ENCODE data around the gene VPS37C.

VPS37C gene

DNA sequence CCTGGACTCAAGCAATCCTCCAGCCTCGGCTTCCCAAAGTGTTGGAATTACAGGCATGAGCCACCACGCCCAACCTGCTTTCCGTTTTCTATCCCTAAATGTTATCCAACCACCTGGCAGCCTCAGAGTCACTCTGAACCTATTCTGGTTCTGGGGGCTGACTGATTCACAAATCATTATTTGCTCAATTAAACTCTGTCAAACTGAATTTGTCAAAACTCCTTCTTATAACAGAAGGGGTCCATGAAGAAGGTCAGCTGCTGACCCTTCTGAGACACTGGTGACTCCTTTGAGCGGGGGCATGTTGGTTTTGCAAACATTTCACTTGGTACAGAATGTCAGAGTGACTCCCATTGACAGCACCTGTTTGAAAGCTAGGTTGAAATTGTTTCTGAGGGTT is 1.8 kb upstream of the VPS37C start:
- peaks cover 11% of the 10 kb centered on the region for H3K4me1 ChIP-seq (ENCODE audit: control insufficient read depth, low read depth, low read length)
- H3K9me3 ChIP-seq (ENCODE audit: control insufficient read depth, low read depth, low read length) = no peaks in the 10 kb centered on the region
- no peak overlapping the region for H3K4me3 ChIP-seq (ENCODE audit: low read length)
- no peaks in the 10 kb centered on the region for H3K27me3 ChIP-seq (ENCODE audit: control insufficient read depth, insufficient read depth, low read length)
- H3K36me3 ChIP-seq (ENCODE audit: control insufficient read depth, low read depth, low read length) = no peaks in the 10 kb centered on the region
- no peak overlapping the region for H3K9ac ChIP-seq (ENCODE audit: low read length)
- no peak overlapping the region for H3K27ac ChIP-seq (ENCODE audit: low read length)

DNA sequence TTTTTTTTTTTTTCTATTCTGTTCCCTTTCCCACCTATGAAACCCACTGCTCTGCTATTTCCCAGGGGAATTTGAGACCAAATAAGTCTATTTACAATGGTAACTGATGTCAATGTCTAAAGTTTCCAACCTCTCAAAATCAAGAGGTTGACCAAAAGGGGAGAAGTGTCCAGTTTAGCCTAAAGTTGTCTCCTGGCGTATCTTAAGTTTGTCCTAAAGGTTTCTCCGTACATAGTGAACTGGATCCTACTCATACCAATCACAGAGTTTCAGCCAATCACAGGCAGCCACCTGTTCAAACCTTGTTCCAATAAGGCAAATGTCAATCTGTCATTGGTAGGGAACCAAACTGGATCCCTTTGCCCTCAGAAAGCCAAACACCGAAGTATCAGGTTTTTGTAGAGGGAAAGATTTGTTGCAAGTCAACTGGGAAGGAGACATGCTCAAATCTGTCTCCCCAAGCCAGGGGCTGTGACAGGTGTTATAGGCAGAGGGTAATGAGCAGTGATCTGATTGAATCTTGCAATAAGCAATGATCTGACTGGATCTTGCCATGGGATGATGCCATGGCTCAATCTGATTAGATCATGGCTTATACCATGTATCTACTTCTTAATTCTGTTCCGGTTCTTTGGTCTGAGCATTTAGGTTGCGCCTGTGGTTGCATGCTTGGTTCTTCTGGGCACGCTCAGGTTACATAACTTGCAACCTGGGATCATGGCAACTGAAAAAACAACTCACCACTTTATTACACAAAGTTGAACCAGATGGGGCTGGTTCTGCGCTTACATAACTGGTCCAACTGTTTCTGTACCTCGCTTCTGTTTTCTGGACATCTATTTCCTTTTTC is 1.1 kb upstream of the VPS37C start:
- Histone ChIP-seq H3K9ac (ENCODE audit: low read length) (peak overlapping the region; percentile 33), H3K27ac (ENCODE audit: low read length) (no peak overlapping the region)

DNA sequence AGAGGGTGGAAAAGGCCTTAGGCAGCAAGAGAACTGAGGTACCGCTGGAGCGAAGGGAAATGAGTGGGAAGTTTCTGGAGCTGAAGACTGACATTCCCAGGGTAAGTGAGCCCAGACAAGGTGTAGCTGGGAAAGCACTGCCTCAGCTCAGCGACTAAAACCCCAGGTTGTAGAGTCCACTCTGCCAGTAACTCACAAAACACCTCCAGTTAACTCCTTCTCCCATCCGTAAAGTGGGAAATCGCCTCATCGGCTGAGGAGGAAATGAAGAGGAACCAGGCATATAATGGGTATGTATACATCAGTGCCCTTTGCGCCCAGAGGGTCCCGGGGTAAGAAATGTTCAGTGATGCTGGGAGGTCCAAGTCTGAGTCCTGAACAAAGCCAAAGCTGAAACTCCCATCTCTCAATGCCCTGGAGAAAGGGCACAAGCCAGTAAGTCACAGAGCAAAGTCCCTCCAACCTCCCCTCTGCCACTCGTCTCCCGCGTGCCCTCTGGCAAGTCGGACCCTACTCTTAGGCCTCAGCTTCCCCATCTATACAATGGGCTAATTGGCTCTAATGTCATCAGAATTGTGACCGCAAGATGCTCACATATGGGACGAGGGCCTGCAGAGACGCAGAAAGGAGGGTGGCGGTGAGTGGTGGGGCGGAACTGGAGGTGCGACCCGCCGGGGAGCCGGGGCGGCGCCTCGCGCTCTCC is 588 bp downstream of the VPS37C start:
- peaks cover 11% of the 10 kb centered on the region for H3K4me1 ChIP-seq (ENCODE audit: control insufficient read depth, low read depth, low read length)
- no peaks in the 10 kb centered on the region for H3K9me3 ChIP-seq (ENCODE audit: control insufficient read depth, low read depth, low read length)
- H3K27me3 ChIP-seq (ENCODE audit: control insufficient read depth, insufficient read depth, low read length) = no peaks in the 10 kb centered on the region
- no peak overlapping the region for H3K27ac ChIP-seq (ENCODE audit: low read length)
- H3K36me3 ChIP-seq (ENCODE audit: control insufficient read depth, low read depth, low read length) = no peaks in the 10 kb centered on the region
- H3K4me3 ChIP-seq (ENCODE audit: low read length) = peak overlapping the region; percentile 63
- peak overlapping the region; percentile 33 for H3K9ac ChIP-seq (ENCODE audit: low read length)

More for the DNA sequence above, 1.1 kb upstream of the VPS37C start:
- H3K36me3 ChIP-seq (ENCODE audit: control insufficient read depth, low read depth, low read length) = no peaks in the 10 kb centered on the region
- peaks cover 11% of the 10 kb centered on the region for H3K4me1 ChIP-seq (ENCODE audit: control insufficient read depth, low read depth, low read length)
- H3K27me3 ChIP-seq (ENCODE audit: control insufficient read depth, insufficient read depth, low read length) = no peaks in the 10 kb centered on the region
- no peaks in the 10 kb centered on the region for H3K9me3 ChIP-seq (ENCODE audit: control insufficient read depth, low read depth, low read length)
- peak overlapping the region; percentile 63 for H3K4me3 ChIP-seq (ENCODE audit: low read length)

DNA sequence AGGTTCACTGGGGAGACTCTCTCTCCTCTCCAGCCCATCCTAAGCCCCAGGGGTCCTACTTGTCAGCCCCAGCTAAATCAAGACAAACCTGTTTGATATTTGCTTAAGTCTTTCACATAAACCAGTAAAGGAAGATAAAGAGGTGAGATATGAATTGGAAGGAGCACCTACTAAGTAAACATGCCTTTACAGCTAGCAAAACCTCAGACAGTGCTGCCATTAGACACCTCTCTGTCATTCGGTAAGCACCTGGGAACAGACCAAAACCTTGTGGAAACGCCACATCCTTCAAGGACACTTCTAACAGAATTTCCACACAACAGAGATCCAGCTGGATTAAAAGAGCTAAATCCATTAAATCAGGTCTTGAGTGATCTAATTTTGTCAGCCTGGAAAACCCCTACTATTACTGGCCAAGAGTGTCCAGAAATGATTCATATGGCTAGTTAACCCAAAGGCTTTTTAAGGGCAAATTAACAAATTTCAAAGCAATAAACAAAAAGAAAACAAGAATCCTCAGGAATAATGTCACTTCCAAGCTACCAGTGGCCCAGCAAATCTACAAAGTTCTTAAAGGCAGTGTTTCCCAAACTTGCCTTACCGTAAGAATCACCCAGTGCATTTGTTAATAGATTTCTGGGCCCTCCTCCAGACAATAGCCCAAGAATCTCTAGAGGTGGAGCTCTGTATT is 2.4 kb downstream of the VPS37C start:
- no peak overlapping the region for H3K4me3 ChIP-seq (ENCODE audit: low read length)
- H3K27ac ChIP-seq (ENCODE audit: low read length) = no peak overlapping the region
- no peak overlapping the region for H3K9ac ChIP-seq (ENCODE audit: low read length)

DNA sequence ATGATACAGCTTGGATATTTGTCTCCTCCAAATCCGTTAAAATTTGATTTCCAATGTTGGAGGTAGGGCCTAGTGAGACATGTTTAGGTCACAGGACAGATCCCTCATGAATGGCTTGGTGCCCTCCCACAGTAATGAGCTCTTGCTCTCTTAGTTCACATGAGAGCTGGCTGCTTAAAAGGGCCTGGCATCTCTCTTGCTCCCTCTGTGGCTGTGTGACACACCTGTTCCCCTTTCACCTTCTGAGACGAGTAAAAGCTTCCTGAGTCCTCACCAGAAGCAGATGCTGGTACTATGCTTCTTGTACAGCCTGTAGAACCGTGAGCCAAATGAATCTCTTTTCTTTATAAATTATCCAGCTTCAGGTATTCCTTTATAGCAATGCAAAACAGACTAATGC is 3.5 kb downstream of the VPS37C start:
- Histone ChIP-seq H3K4me3 (ENCODE audit: low read length) (no peak overlapping the region), H3K4me1 (ENCODE audit: control insufficient read depth, low read depth, low read length) (peaks cover 11% of the 10 kb centered on the region), H3K27ac (ENCODE audit: low read length) (no peak overlapping the region), H3K9ac (ENCODE audit: low read length) (no peak overlapping the region), H3K9me3 (ENCODE audit: control insufficient read depth, low read depth, low read length) (no peaks in the 10 kb centered on the region), H3K36me3 (ENCODE audit: control insufficient read depth, low read depth, low read length) (no peaks in the 10 kb centered on the region), H3K27me3 (ENCODE audit: control insufficient read depth, insufficient read depth, low read length) (no peaks in the 10 kb centered on the region)

More for the DNA sequence above, 2.4 kb downstream of the VPS37C start:
- peaks cover 11% of the 10 kb centered on the region for H3K4me1 ChIP-seq (ENCODE audit: control insufficient read depth, low read depth, low read length)
- H3K27me3 ChIP-seq (ENCODE audit: control insufficient read depth, insufficient read depth, low read length) = no peaks in the 10 kb centered on the region
- no peaks in the 10 kb centered on the region for H3K36me3 ChIP-seq (ENCODE audit: control insufficient read depth, low read depth, low read length)
- no peaks in the 10 kb centered on the region for H3K9me3 ChIP-seq (ENCODE audit: control insufficient read depth, low read depth, low read length)

DNA sequence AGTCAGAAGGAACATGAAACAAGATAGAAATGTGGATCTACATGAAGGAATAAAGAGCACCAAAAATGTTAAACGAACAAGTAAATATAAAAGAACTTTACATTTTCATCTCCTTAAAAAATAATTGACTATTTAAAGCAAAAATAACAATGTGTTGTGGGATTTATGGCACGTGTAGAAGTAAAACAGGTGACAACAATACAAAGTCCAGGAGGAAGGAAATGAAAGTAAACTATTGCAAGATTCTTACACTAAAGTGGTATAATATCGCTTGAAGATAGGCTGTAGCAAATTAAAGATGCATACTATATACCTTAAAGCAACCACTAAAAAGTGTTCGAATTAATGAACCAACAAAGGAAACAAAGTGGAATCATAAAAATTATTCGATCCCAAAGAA is 5.5 kb downstream of the VPS37C start:
- Histone ChIP-seq H3K9ac (ENCODE audit: low read length) (no peak overlapping the region), H3K27me3 (ENCODE audit: control insufficient read depth, insufficient read depth, low read length) (no peaks in the 10 kb centered on the region), H3K27ac (ENCODE audit: low read length) (no peak overlapping the region), H3K9me3 (ENCODE audit: control insufficient read depth, low read depth, low read length) (no peaks in the 10 kb centered on the region), H3K36me3 (ENCODE audit: control insufficient read depth, low read depth, low read length) (no peaks in the 10 kb centered on the region), H3K4me3 (ENCODE audit: low read length) (no peak overlapping the region), H3K4me1 (ENCODE audit: control insufficient read depth, low read depth, low read length) (peaks cover 14% of the 10 kb centered on the region)

DNA sequence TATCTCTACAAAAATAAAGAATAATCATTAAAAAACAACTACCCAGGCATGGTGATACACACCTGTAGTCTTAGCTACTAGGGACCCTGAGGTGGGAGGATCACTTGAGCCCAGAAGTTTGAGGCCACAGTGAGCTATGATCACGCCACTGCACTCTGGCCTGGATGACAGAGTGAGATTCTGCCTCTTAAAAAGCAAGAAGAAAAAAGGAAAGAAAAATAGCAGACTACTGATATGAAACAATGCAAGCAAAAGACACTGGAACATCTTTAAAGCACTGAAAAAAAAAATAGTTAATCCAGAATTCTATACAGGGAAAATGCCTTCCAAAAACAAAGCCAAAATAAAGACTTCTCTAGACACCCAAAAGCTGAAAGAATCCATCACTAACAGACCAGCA is 5.9 kb downstream of the VPS37C start:
- H3K4me1 ChIP-seq (ENCODE audit: control insufficient read depth, low read depth, low read length) = peaks cover 14% of the 10 kb centered on the region
- no peak overlapping the region for H3K9ac ChIP-seq (ENCODE audit: low read length)
- H3K27me3 ChIP-seq (ENCODE audit: control insufficient read depth, insufficient read depth, low read length) = no peaks in the 10 kb centered on the region
- no peaks in the 10 kb centered on the region for H3K9me3 ChIP-seq (ENCODE audit: control insufficient read depth, low read depth, low read length)
- H3K36me3 ChIP-seq (ENCODE audit: control insufficient read depth, low read depth, low read length) = no peaks in the 10 kb centered on the region
- H3K27ac ChIP-seq (ENCODE audit: low read length) = no peak overlapping the region
- no peak overlapping the region for H3K4me3 ChIP-seq (ENCODE audit: low read length)

DNA sequence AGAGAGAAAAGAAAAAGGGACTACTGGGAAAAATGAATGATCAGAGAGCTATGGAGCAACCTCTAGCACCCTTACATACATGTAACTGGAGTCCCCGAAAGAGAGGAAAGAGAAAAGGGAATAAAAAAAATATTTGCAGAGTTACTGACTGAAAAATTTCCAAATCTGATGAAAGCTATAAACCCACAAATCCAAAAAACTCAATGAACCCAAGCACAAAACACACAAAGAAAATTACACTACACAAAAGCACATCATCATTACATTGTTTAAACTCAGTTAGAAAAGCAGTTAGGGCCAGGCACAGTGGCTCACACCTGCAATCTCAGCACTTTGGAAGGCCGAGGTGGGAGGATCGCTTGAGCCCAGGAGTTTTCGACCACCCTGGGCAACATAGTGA is 6.7 kb downstream of the VPS37C start:
- H3K27ac ChIP-seq (ENCODE audit: low read length) = no peak overlapping the region
- no peaks in the 10 kb centered on the region for H3K9me3 ChIP-seq (ENCODE audit: control insufficient read depth, low read depth, low read length)
- H3K27me3 ChIP-seq (ENCODE audit: control insufficient read depth, insufficient read depth, low read length) = no peaks in the 10 kb centered on the region
- no peaks in the 10 kb centered on the region for H3K36me3 ChIP-seq (ENCODE audit: control insufficient read depth, low read depth, low read length)
- H3K4me1 ChIP-seq (ENCODE audit: control insufficient read depth, low read depth, low read length) = peaks cover 20% of the 10 kb centered on the region
- H3K4me3 ChIP-seq (ENCODE audit: low read length) = no peak overlapping the region
- H3K9ac ChIP-seq (ENCODE audit: low read length) = no peak overlapping the region

DNA sequence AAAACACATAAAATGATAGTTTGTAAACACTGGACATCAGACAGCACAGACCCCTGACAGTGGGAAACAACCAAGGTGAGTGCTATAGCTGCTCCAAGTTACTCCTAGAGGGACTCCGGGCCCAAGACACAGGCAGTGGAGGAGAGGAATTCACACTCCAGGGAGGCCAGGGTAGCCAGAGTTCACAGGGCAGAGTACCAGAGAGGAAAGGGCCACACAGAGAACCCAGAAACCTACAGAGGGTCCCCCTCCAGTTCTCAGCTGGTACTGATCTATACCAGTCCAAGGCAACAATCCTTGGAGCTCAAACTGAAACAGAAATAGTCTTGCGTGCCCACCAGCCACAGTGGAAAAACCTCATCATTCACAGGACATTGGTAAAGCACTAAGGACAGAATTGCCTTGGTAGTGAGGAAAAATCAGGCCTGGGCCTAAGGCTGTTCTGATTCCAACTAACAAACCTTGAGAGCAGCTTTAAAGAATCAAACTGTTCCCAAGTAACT is 7.6 kb downstream of the VPS37C start:
- H3K4me1 ChIP-seq (ENCODE audit: control insufficient read depth, low read depth, low read length) = peaks cover 23% of the 10 kb centered on the region
- H3K27me3 ChIP-seq (ENCODE audit: control insufficient read depth, insufficient read depth, low read length) = no peaks in the 10 kb centered on the region
- H3K9ac ChIP-seq (ENCODE audit: low read length) = no peak overlapping the region
- H3K9me3 ChIP-seq (ENCODE audit: control insufficient read depth, low read depth, low read length) = no peaks in the 10 kb centered on the region
- H3K27ac ChIP-seq (ENCODE audit: low read length) = no peak overlapping the region
- no peaks in the 10 kb centered on the region for H3K36me3 ChIP-seq (ENCODE audit: control insufficient read depth, low read depth, low read length)
- H3K4me3 ChIP-seq (ENCODE audit: low read length) = no peak overlapping the region

DNA sequence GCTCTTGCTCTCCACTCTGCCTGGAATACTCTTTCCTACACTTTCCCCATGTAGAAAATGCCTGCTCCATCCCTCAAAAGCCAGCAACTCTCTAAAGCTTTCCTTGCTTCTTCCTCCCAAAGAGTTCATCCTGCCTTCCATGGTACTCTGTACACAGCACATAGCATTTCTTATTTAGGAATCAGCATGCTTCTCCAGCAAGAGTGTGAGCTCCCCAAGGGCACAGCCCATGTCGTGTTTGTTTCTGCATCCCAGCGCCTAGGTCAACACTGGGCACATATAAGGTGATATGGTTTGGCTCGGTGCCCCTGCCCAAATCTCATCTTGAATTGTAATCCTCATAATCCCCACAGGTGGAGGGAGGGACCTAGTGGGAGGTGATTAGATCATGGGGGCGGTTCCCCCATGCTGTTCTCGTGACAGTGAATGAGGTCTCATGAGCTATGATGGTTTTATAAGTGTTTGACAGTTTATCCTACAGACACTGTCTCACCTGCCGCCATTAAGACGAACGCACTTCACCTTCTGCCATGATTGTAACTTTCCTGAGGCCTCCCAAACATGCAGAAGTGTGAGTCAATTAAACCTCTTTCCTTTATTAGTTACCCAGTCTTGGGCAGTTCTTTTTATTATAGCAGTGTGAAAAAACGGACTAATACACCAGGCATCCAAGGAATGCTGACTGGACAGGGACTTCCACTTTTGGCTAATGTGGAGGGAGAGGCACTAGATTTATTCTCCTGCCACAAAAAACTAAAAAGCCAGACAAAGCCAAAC is 8.2 kb downstream of the VPS37C start:
- peaks cover 28% of the 10 kb centered on the region for H3K4me1 ChIP-seq (ENCODE audit: control insufficient read depth, low read depth, low read length)
- no peaks in the 10 kb centered on the region for H3K36me3 ChIP-seq (ENCODE audit: control insufficient read depth, low read depth, low read length)
- no peak overlapping the region for H3K27ac ChIP-seq (ENCODE audit: low read length)
- H3K27me3 ChIP-seq (ENCODE audit: control insufficient read depth, insufficient read depth, low read length) = no peaks in the 10 kb centered on the region
- H3K4me3 ChIP-seq (ENCODE audit: low read length) = no peak overlapping the region
- H3K9me3 ChIP-seq (ENCODE audit: control insufficient read depth, low read depth, low read length) = no peaks in the 10 kb centered on the region
- no peak overlapping the region for H3K9ac ChIP-seq (ENCODE audit: low read length)

Data from iPS-18a (cell line).